Duodenal mucosa (tissue), 2 donors: ENCODE results near the gene SPTY2D1.

ENCODE experiments used
- H3K27ac ChIP-seq: one replicate; pipeline ENCODE4 v1.7.0; 2013; ENCODE audit warnings: low read depth, low read length
- H3K27me3 ChIP-seq, 2 donors: one replicate each; pipeline ENCODE4 v1.7.0; 2013; ENCODE audit warnings: low read length in 2 of 2, control low read depth in 1 of 2; ENCODE audit not compliant: insufficient read depth in 2 of 2, control insufficient read depth in 1 of 2
- H3K36me3 ChIP-seq, 2 donors: one replicate each; pipeline ENCODE4 v1.7.0; 2013; ENCODE audit warnings: low read length in 2 of 2, control low read depth in 1 of 2; ENCODE audit not compliant: insufficient read depth in 2 of 2, control insufficient read depth in 1 of 2
- H3K4me1 ChIP-seq, 2 donors: one replicate each; pipeline ENCODE4 v1.7.0; 2013; ENCODE audit warnings: low read length in 2 of 2, control low read depth in 1 of 2; ENCODE audit not compliant: insufficient read depth in 2 of 2, control insufficient read depth in 1 of 2
- H3K4me3 ChIP-seq, 2 donors: one replicate each; pipeline ENCODE4 v1.7.0; 2013; ENCODE audit warnings: low read length in 2 of 2, low read depth in 1 of 2
- H3K9ac ChIP-seq, 2 donors: one replicate each; pipeline ENCODE4 v1.7.0; 2013; ENCODE audit warnings: low read length in 2 of 2, low read depth in 1 of 2
- H3K9me3 ChIP-seq, 2 donors: one replicate each; pipeline ENCODE4 v1.7.0; 2013; ENCODE audit warnings: low read length in 2 of 2, control low read depth in 1 of 2; ENCODE audit not compliant: control insufficient read depth in 1 of 2

Gene SPTY2D1

DNA sequence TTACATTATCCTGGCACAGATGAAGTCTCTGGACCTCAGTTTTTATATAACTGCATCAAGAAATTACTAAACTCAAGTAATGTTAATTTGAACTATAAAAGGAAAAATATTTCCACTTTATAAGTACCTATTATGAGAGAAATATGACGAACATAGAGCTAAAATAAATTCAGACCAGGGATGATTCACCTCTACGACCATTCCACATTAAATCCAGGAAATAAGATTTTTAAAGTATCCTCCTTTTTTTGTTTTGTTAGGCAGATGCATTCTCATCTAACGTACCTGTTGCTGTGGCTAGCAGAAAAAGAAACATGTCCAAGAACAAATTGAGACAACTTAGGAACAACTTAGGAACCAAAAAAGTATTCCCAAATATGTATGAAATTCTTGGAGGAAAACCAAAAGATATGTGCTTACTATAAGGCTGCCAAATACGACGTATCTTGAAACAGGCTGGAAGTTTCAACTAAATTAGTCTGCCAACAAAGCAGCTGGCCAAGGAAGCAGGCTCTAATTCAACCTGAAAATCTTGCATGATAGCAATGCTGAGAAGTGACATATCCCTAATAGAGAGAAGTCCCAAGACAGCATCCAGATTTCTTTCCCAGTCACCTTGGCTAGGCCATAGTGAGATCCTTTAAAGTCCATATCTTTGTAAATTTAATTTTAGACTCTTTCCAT is 15.7 kb downstream of the SPTY2D1 start:
- Histone ChIP-seq H3K27ac (no peak overlapping the region), H3K4me3 (peak overlapping the region in 1 of 2 donors; percentile 29)

DNA sequence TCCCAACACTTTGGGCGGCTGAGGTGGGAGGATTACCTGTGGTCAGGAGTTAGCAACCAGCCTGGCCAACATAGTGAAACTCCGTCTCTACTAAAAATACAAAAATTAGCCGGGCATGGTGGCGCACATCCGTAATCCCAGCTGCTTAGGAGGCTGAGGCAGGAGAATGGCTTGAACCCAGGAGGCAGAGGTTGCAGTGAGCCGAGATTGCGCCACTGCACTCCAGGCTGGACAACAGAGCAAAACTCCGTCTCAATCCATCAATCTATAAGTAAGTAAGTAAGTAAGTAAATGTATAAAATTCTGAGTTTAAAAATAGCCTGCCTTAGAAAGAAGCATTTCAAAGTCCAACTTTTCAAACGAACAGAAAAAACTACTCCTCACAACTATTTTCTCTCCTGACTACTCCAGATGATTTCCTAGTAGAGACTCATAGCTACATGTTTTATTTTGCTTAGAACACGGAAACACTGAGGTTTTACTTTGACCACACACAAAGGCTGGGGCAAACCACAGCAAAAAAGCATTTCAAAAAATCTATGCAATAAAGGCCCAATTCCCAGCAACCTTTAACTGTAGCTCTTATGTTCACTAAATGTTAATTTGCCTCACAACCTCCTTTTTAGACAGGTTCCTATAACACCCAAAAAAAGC is 16.3 kb downstream of the SPTY2D1 start:
- Histone ChIP-seq H3K27me3 (no peaks in the 10 kb centered on the region), H3K27ac (no peak overlapping the region), H3K4me1 (peaks cover 0 to 10% of the 10 kb centered on the region in 2 donors), H3K36me3 (peaks cover 18 to 28% of the 10 kb centered on the region in 2 donors), H3K9me3 (no peaks in the 10 kb centered on the region), H3K4me3 (peak overlapping the region in 1 of 2 donors; percentile 29), H3K9ac (no peak overlapping the region)

More for the DNA sequence above, 15.7 kb downstream of the SPTY2D1 start:
- H3K4me1 ChIP-seq, result peaks cover 0 to 10% of the 10 kb centered on the region in 2 donors
- peaks cover 0 to 1% of the 10 kb centered on the region in 2 donors for H3K9me3 ChIP-seq
- H3K27me3 ChIP-seq, result no peaks in the 10 kb centered on the region
- no peak overlapping the region for H3K9ac ChIP-seq
- peaks cover 16 to 28% of the 10 kb centered on the region in 2 donors for H3K36me3 ChIP-seq

DNA sequence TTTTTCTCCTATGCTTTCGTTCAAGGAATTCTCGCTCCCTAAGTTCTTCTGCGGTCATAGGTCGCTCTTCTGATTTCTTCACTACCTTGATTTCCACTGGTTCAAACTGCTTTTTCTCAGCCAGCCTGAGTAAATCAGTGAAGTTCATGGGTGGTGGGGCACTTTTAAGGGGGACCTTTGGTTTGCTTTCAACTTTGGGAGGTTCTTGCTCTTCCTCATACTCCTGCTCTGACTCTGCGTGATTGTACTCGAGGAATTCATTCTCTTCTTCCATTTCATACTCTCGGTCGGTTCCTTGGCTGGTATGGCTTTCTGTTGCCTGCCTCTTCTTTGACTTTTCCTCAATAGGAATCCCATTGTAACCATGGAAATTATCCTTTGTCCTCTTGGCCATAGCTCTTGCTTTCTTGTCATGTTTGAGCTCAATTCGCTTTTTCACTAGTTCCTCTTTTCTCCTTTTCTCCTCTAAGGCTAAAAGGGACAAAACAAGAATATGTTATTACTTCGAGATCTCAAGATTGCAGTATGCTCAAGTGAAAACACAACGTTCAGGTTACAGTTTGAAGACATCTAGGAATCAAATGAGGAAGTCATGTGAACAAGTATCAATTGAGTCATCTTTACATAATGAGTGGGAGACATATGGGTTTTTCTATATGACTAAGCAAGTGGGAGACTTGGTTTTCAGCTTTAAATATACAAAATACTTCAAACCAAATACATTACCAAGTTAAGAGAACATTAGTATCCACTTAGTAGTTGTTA is 18.3 kb downstream of the SPTY2D1 start:
- Histone ChIP-seq H3K9ac (no peak overlapping the region), H3K4me3 (no peak overlapping the region), H3K4me1 (peaks cover 0 to 10% of the 10 kb centered on the region in 2 donors), H3K27me3 (no peaks in the 10 kb centered on the region), H3K27ac (no peak overlapping the region), H3K36me3 (peaks cover 23 to 37% of the 10 kb centered on the region in 2 donors), H3K9me3 (no peaks in the 10 kb centered on the region)

DNA sequence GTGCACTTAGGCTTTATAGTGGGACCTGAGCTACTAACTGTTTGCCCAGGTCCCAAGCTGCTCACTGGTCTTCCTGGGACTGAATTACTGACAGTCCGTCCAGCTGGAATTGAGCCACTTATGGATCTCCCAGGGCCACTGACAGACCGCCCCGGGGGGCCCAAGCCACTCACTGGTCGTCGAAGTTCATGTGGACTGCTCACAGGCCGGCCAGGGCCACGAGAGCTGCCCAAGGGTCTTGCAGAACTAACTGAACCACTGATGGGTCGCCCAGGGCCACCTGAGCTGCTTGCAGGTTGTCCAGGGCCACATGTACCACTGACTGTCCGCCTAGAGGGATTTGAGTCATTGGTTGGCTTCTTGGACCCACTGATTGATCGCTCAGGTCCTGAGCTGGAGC is 19.5 kb downstream of the SPTY2D1 start:
- no peaks in the 10 kb centered on the region for H3K27me3 ChIP-seq
- peaks cover 0 to 10% of the 10 kb centered on the region in 2 donors for H3K4me1 ChIP-seq
- no peak overlapping the region for H3K9ac ChIP-seq
- H3K9me3 ChIP-seq, result no peaks in the 10 kb centered on the region
- H3K4me3 ChIP-seq, result no peak overlapping the region
- H3K36me3 ChIP-seq, result peaks cover 23 to 46% of the 10 kb centered on the region in 2 donors
- no peak overlapping the region for H3K27ac ChIP-seq

DNA sequence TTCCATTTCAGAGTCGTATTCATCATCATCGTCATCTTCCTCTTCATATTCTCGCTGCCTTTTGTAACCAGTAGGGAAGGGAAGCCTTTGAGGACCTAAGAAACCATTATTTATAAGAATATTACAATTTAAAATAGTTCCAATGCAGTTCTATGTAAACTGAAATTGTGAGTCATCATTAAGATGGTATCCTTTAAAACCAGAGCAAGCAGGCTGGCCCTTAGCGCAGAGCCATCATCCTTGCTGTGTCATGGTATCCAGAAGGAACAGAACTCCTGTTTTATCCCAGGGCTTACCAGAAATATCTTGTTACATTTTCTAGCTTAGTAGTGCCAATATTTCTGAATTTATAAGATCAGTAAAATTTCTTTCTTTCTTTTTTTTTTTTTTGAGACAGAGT is 21.7 kb downstream of the SPTY2D1 start:
- H3K9ac ChIP-seq, result no peak overlapping the region
- H3K36me3 ChIP-seq, result peaks cover 23 to 54% of the 10 kb centered on the region in 2 donors
- H3K9me3 ChIP-seq, result no peaks in the 10 kb centered on the region
- H3K27me3 ChIP-seq, result no peaks in the 10 kb centered on the region
- no peak overlapping the region for H3K27ac ChIP-seq
- H3K4me1 ChIP-seq, result no peaks in the 10 kb centered on the region
- no peak overlapping the region for H3K4me3 ChIP-seq

DNA sequence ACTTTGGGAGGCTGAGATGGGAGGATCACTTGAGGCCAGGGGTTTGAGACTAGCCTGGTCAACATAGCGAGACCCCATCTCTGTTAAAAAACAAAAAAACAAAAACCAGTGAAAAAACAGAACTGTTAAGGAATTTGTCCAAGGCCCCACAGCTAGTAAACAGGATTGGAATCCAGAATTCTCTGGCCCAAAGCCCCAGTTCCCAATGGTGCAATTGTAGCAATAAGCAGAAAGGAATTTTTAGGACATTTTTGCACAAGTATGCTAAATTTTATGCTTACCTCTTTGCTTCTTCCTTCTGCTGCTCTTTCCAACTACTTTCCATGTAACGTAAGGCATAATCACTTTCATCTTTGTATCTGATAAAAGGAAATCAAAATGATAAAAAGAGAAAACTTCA is 22.9 kb downstream of the SPTY2D1 start:
- Histone ChIP-seq H3K27me3 (no peaks in the 10 kb centered on the region), H3K4me1 (no peaks in the 10 kb centered on the region), H3K9me3 (no peaks in the 10 kb centered on the region), H3K4me3 (no peak overlapping the region), H3K27ac (no peak overlapping the region), H3K36me3 (peaks cover 23 to 55% of the 10 kb centered on the region in 2 donors), H3K9ac (no peak overlapping the region)

DNA sequence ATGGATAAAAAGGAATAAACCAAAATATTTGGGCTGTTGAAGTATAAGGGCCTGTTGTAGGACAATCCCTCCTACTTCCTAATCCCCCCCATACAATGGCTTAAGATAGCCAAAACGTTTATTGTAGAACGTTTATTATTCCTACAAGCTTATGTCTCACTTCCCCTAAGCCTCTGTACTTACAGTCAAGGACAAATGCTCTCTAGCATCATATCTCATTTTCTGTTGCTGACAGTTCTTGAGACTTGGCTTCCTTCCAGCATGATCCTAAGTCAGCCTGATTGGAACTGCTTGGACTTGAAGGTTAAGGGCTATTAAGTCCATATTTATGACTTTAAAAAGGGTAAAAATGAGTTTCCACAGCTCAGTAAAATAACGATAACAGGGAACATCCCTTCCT is 25.8 kb downstream of the SPTY2D1 start:
- H3K9ac ChIP-seq, result no peak overlapping the region
- H3K27me3 ChIP-seq, result no peaks in the 10 kb centered on the region
- no peak overlapping the region for H3K27ac ChIP-seq

DNA sequence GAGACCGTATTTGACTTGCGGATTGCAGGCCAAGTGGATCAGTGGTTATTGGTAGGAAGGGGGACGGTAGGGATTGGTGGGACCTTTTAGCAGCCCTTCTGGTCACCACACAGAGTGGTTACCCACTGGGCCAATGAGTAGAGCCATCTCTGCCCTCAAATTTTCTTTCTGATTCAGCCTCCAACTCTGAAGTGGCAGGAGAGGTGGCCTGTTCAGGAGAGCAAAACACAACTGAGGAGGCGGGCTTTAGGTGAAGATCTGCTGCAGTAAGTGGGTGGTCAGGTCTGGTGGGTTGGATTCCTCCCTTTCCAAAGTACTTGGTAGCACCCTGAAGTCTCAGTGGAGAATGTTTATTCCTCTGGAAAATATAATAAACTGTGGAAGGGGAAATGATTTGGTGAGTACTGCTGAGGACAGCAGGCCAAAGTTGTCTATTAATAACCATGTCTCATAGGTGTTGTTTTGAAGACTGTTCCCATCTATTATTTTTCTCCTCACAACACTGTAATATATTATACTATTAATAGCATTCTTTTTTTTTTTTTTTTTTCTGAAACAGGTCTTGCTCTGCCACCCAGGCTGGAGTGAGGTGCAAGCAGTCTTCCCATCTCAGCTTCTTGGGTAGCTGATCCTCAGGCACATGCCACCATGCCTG is 33.1 kb downstream of the SPTY2D1 start:
- no peak overlapping the region for H3K27ac ChIP-seq
- no peaks in the 10 kb centered on the region for H3K27me3 ChIP-seq
- no peak overlapping the region for H3K9ac ChIP-seq
- peaks cover 0 to 8% of the 10 kb centered on the region in 2 donors for H3K36me3 ChIP-seq
- no peak overlapping the region for H3K4me3 ChIP-seq
- no peaks in the 10 kb centered on the region for H3K9me3 ChIP-seq
- no peaks in the 10 kb centered on the region for H3K4me1 ChIP-seq

More for the DNA sequence above, 25.8 kb downstream of the SPTY2D1 start:
- Histone ChIP-seq H3K4me1 (no peaks in the 10 kb centered on the region), H3K9me3 (no peaks in the 10 kb centered on the region), H3K36me3 (peaks cover 8 to 30% of the 10 kb centered on the region in 2 donors), H3K4me3 (no peak overlapping the region)

DNA sequence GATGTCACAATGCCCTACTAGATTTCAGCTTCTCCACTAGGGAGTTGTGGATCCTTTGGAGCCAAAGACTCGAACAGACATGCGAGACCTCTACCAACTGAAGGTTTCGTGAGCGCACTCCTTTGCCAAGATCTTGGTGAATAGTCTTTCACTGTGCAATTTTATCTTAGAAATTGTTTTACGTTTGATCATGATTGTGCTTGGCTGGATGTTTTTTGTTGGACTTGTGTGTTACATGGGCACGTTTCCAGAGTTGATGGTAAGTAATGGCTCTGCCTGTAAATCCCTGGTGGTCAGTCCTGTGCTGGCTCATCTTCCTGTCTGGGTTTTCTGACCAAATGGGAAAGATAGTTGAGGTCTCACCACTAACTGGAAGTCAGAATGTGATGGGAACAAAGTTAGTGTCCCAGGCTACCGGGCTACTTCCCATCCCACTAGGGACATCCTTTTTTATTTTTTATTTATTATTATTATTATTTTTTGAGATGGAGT is 34.4 kb downstream of the SPTY2D1 start, which contains the start of gene MISFA:
Gene MISFA (plus strand): TSS at position 51 of the 492 bp plus-strand sequence. CDS start 140 bp downstream, at position 191.
- H3K4me3 ChIP-seq, result no peak within 1 kb of the TSS
- no peaks in the 10 kb centered on the region for H3K9me3 ChIP-seq
- no peak within 1 kb of the TSS for H3K9ac ChIP-seq
- no peaks in the 10 kb centered on the region for H3K4me1 ChIP-seq
- H3K27me3 ChIP-seq, result no peaks in the 10 kb centered on the region
- H3K27ac ChIP-seq, result no peak within 1 kb of the TSS
- peaks cover 2 to 13% of the 10 kb centered on the region in 2 donors for H3K36me3 ChIP-seq
